ENCODE data around the gene DNAH9. TPM values are rescaled to one million over a fixed set of nuclear protein-coding genes. Genes with fewer than 3 reads are reported as not detected.
A peak's percentile ranks its signal among the peaks of the same experiment; 100 is the strongest.

The DNAH9 gene
- total RNA-seq, 1 donor from 2014 or later = 0.08 TPM

GRCh38 chr17:11641521-11642275 lies 43.4 kb downstream of the DNAH9 start:
- Histone ChIP-seq H3K27me3 (ENCODE audit: low read depth) (peaks cover 25% of the 10 kb centered on the region), H3K9me3 (replicated peaks) (no peaks in the 10 kb centered on the region), H3K4me3 (no peak overlapping the region), H3K36me3 (no peaks in the 10 kb centered on the region), H3K27ac (replicated peaks) (no peak overlapping the region), H3K4me1 (peaks cover 5% of the 10 kb centered on the region)
- intact Hi-C loops (cut with micrococcal nuclease) = loop anchor here (10.0 kb wide), 1 partner anchor 767 kb away; no protein-coding TSS in a partner anchor
- no peak for DNase-seq
- TF ChIP-seq, protein P1, sequence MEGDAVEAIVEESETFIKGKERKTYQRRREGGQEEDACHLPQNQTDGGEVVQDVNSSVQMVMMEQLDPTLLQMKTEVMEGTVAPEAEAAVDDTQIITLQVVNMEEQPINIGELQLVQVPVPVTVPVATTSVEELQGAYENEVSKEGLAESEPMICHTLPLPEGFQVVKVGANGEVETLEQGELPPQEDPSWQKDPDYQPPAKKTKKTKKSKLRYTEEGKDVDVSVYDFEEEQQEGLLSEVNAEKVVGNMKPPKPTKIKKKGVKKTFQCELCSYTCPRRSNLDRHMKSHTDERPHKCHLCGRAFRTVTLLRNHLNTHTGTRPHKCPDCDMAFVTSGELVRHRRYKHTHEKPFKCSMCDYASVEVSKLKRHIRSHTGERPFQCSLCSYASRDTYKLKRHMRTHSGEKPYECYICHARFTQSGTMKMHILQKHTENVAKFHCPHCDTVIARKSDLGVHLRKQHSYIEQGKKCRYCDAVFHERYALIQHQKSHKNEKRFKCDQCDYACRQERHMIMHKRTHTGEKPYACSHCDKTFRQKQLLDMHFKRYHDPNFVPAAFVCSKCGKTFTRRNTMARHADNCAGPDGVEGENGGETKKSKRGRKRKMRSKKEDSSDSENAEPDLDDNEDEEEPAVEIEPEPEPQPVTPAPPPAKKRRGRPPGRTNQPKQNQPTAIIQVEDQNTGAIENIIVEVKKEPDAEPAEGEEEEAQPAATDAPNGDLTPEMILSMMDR (IDR thresholded peaks at IDR 0.05; ENCODE audit: borderline replicate concordance) = no peak

- H3K9me3 ChIP-seq (replicated peaks) = no peaks in the 10 kb centered on the region
- TF ChIP-seq, protein P1 (IDR thresholded peaks at IDR 0.05; ENCODE audit: borderline replicate concordance) = no peak
- intact Hi-C loops (cut with micrococcal nuclease) = loop anchor here (10.0 kb wide), 1 partner anchor 768 kb away; no protein-coding TSS in a partner anchor
- H3K27me3 ChIP-seq (ENCODE audit: low read depth) = peaks cover 25% of the 10 kb centered on the region
- H3K27ac ChIP-seq (replicated peaks) = no peak overlapping the region
- peaks cover 5% of the 10 kb centered on the region for H3K4me1 ChIP-seq
- no peak overlapping the region for H3K4me3 ChIP-seq
- H3K36me3 ChIP-seq = no peaks in the 10 kb centered on the region
- DNase-seq = peak; percentile 20
These were observed 44.4 kb downstream of the DNAH9 start for GRCh38 chr17:11642655-11643054.

DNA sequence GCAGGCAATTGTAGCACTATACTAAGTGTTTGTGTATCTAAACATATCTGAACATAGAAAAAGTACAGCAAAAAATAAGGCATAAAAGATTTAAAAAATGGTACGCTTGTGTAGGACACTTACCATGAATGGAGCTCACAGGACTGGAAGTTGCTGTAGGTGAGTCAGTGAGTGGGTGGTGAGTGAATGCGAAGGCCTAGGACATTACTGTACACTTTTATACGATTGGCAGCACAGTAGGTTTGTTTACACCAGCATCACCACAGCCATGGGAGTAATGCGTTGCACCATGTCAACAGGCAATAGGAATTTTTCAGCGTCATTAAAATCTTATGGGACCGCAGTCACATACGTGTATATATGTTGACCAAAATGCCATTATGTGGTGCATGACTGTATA lies 45.6 kb downstream of the DNAH9 start:
- intact Hi-C loops (cut with micrococcal nuclease) = loop anchor here (10.0 kb wide), 1 partner anchor 769 kb away; no protein-coding TSS in a partner anchor
- H3K36me3 ChIP-seq = no peaks in the 10 kb centered on the region
- TF ChIP-seq, protein P1 (IDR thresholded peaks at IDR 0.05; ENCODE audit: borderline replicate concordance) = no peak

DNA sequence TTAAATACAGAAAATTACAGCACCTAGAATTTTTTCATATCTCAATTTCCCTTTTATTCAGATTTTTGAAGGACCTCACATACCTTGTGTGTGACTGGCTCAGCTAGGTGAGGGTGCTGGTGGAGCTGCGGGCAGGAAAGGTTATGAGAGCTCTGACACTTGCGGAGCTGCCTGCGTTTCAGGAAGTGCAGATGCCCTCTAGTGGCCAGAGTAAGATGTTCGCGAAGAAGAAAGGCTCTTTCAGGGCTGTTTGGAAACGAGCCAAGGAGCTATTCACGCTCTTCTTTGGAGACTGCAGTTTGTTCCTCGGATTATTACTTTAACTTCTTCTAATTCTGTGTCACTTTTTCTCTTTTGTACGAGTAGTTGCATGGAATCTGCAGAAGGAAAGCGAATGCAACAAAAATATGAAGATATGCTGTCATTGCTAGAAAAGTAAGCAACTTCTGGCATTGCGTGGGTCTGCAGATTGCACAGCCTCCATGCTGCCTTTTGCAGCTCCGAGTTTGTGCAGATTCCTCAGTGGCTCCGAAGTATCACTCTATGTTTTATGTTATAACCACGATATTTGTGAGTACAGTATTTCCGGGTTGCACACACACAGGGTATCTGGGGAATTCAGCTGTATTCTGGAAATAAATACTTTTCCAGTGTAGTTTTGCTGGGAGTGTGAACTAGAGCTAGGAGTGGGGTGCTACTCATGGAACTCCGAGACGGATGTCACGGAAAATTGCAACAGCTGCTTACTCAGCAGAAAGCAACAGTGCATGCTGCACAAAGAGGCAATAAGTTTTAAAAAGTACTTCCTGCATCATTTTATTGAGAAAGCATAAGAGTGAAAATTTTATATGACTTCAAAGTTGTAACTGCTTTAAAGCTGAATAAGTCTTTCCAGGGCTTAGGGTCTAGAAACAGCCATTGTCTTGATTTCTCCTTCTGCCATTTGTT lies 46.3 kb downstream of the DNAH9 start:
- peaks cover 15% of the 10 kb centered on the region for H3K27me3 ChIP-seq (ENCODE audit: low read depth)
- no peak overlapping the region for H3K27ac ChIP-seq (replicated peaks)
- intact Hi-C loops (cut with micrococcal nuclease) = loop anchor here (10.0 kb wide), 1 partner anchor 770 kb away; no protein-coding TSS in a partner anchor
- H3K36me3 ChIP-seq = no peaks in the 10 kb centered on the region
- DNase-seq = peak; percentile 29
- TF ChIP-seq, protein P1 (IDR thresholded peaks at IDR 0.05; ENCODE audit: borderline replicate concordance) = peak; percentile 85
- H3K4me1 ChIP-seq = peaks cover 5% of the 10 kb centered on the region
- H3K4me3 ChIP-seq = no peak overlapping the region
- H3K9me3 ChIP-seq (replicated peaks) = no peaks in the 10 kb centered on the region

More for the DNA sequence above, 45.6 kb downstream of the DNAH9 start:
- Histone ChIP-seq H3K4me1 (peaks cover 5% of the 10 kb centered on the region), H3K27me3 (ENCODE audit: low read depth) (peaks cover 19% of the 10 kb centered on the region), H3K9me3 (replicated peaks) (no peaks in the 10 kb centered on the region), H3K27ac (replicated peaks) (no peak overlapping the region), H3K4me3 (no peak overlapping the region)
- DNase-seq = no peak

DNA sequence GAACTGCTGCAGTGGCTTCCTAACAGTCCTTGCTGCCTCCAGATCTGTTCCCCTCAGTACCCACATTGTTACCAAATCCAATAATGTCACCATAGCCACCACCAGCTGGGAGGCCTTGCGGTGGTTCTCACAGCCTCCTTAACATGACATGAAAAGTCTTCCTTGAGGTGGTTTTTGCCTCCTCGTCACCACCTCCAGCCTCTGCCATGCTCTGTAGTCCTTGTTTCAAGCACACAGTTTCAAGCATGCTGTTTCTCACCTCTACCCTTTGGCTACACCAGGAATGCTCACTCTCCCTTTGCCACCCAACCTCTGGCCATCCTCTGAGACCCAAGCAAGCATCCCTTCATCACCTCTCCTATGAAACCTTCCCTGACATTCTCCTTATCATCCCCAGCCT lies 47.2 kb downstream of the DNAH9 start:
- no peaks in the 10 kb centered on the region for H3K9me3 ChIP-seq (replicated peaks)
- no peak for DNase-seq
- H3K27me3 ChIP-seq (ENCODE audit: low read depth) = peaks cover 11% of the 10 kb centered on the region
- TF ChIP-seq, protein P1 (IDR thresholded peaks at IDR 0.05; ENCODE audit: borderline replicate concordance) = no peak
- no peaks in the 10 kb centered on the region for H3K36me3 ChIP-seq
- H3K4me1 ChIP-seq = peaks cover 5% of the 10 kb centered on the region
- intact Hi-C loops (cut with micrococcal nuclease) = loop anchor here (10.0 kb wide), 1 partner anchor 771 kb away; no protein-coding TSS in a partner anchor
- no peak overlapping the region for H3K4me3 ChIP-seq
- no peak overlapping the region for H3K27ac ChIP-seq (replicated peaks)
